Measurements from ENCODE around the gene CYS1. TPM values are rescaled to one million over a fixed set of nuclear protein-coding genes. Genes with fewer than 3 reads are reported as not detected.

The CYS1 gene
- total RNA-seq, 1 donor from 2014 or later: 3.7 TPM

DNA sequence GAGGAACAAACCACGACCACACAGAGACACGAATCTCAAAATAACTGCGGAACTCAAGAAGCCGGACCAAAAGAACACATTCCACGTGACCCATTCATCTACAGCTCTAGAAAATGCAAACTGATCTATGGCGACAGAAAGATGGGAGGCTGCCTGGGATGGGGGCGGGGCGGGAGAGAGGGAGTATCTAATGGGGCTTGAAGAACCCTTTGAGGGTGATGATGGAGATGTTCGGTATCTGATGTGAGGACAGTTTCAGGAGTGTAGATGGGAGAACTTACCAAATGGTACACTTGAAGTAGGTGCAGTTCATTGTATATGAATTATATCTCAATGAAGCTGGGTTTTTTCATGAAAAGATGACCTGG lies 71.4 kb downstream of the CYS1 start:
- H3K4me3 ChIP-seq (ENCODE audit: insufficient read depth, low read depth, low read length): no peak overlapping the region
- no peaks in the 10 kb centered on the region for H3K27me3 ChIP-seq (ENCODE audit: insufficient read depth, low read length)
- peaks cover 2% of the 10 kb centered on the region for H3K4me1 ChIP-seq (ENCODE audit: insufficient read depth, low read length)
- Mint-ChIP-seq H3K4me1 (ENCODE audit: low read depth, unreplicated experiment) (peaks cover 15% of the 10 kb centered on the region), H3K36me3 (ENCODE audit: low read depth, unreplicated experiment) (no peaks in the 10 kb centered on the region), H3K27ac (ENCODE audit: unreplicated experiment) (peak overlapping the region; percentile 75), H3K4me3 (ENCODE audit: unreplicated experiment) (no peak overlapping the region), H3K27me3 (ENCODE audit: low read depth, unreplicated experiment) (no peaks in the 10 kb centered on the region), H3K9me3 (ENCODE audit: unreplicated experiment) (no peaks in the 10 kb centered on the region)
- no peak overlapping the region for H2AFZ ChIP-seq (ENCODE audit: low read depth, low read length)
- no peaks in the 10 kb centered on the region for H3K9me3 ChIP-seq (ENCODE audit: insufficient read depth, low read depth, low read length)
- no peak overlapping the region for H3K27ac ChIP-seq (ENCODE audit: low read depth, low read length)
- H3K36me3 ChIP-seq (ENCODE audit: insufficient read depth, low read length): no peaks in the 10 kb centered on the region
- peak; percentile 30 for DNase-seq (ENCODE audit: low read depth)
- TF ChIP-seq EZH2 (IDR thresholded peaks at IDR 0.05; ENCODE audit: insufficient read depth, low read length): no peak
- TF ChIP-seq, protein P1, sequence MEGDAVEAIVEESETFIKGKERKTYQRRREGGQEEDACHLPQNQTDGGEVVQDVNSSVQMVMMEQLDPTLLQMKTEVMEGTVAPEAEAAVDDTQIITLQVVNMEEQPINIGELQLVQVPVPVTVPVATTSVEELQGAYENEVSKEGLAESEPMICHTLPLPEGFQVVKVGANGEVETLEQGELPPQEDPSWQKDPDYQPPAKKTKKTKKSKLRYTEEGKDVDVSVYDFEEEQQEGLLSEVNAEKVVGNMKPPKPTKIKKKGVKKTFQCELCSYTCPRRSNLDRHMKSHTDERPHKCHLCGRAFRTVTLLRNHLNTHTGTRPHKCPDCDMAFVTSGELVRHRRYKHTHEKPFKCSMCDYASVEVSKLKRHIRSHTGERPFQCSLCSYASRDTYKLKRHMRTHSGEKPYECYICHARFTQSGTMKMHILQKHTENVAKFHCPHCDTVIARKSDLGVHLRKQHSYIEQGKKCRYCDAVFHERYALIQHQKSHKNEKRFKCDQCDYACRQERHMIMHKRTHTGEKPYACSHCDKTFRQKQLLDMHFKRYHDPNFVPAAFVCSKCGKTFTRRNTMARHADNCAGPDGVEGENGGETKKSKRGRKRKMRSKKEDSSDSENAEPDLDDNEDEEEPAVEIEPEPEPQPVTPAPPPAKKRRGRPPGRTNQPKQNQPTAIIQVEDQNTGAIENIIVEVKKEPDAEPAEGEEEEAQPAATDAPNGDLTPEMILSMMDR (IDR thresholded peaks at IDR 0.05; ENCODE audit: insufficient read depth, low read depth, low read length): no peak
- H4K20me1 ChIP-seq (ENCODE audit: insufficient read depth, low read length): no peaks in the 10 kb centered on the region
- H3K9ac ChIP-seq (ENCODE audit: low read length): no peak overlapping the region
- H3K79me2 ChIP-seq (ENCODE audit: insufficient read depth, low read length): no peaks in the 10 kb centered on the region
- H3K4me2 ChIP-seq (ENCODE audit: low read length): no peak overlapping the region
- no peak for FAIRE-seq

DNA sequence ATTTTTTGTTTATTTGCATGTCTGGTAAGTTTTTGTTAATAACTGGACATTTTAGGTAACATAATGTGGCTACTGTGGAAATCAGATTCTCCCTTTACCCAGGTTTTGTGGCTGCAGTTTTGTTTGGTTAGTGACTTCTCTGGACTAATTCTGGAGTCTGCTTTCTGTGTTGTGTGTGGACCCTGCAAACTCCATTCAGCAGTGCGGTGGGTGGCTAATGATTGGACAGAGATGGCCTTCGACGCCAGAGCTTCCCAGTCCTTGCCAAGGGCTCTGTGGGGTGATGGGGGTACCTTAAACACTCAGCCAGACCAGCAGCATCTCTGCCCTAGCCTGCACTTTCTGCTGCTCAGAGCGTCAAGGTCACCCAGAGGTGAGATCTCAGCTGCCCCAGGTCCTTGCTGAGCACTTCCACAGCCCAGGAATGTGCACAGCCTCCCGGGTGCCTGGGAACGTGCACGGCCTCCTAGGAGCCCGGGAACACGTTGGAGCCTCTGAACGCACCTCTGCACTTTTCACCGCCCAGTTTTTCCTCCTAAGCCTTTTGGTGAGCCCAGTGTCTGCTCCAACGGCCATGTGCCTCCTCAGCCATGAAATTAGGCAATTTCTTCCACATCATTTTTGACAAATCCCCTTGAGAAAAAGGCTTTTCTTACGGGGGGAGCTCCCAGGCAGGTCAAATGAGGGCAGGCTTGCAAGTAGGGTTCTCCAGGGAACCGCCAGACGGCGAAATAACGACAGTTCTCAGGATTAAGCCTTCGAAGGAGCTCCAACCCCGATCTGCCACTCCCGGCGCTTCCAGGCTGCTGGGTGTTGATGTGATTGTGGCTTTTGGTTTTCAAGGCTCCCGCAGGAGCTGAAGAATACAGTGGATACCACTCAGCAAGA lies 72.0 kb downstream of the CYS1 start:
- TF ChIP-seq, protein P1 (IDR thresholded peaks at IDR 0.05; ENCODE audit: insufficient read depth, low read depth, low read length): no peak
- no peak for TF ChIP-seq EZH2 (IDR thresholded peaks at IDR 0.05; ENCODE audit: insufficient read depth, low read length)
- Mint-ChIP-seq H3K4me1 (ENCODE audit: low read depth, unreplicated experiment) (peaks cover 15% of the 10 kb centered on the region), H3K36me3 (ENCODE audit: low read depth, unreplicated experiment) (no peaks in the 10 kb centered on the region), H3K4me3 (ENCODE audit: unreplicated experiment) (no peak overlapping the region), H3K27ac (ENCODE audit: unreplicated experiment) (peak overlapping the region; percentile 75), H3K9me3 (ENCODE audit: unreplicated experiment) (no peaks in the 10 kb centered on the region), H3K27me3 (ENCODE audit: low read depth, unreplicated experiment) (no peaks in the 10 kb centered on the region)
- DNase-seq (ENCODE audit: low read depth): no peak
- H3K27ac ChIP-seq (ENCODE audit: low read depth, low read length): no peak overlapping the region
- H3K9me3 ChIP-seq (ENCODE audit: insufficient read depth, low read depth, low read length): no peaks in the 10 kb centered on the region
- H3K36me3 ChIP-seq (ENCODE audit: insufficient read depth, low read length): no peaks in the 10 kb centered on the region
- H3K27me3 ChIP-seq (ENCODE audit: insufficient read depth, low read length): no peaks in the 10 kb centered on the region
- H3K4me1 ChIP-seq (ENCODE audit: insufficient read depth, low read length): peaks cover 2% of the 10 kb centered on the region
- H2AFZ ChIP-seq (ENCODE audit: low read depth, low read length): no peak overlapping the region
- no peaks in the 10 kb centered on the region for H4K20me1 ChIP-seq (ENCODE audit: insufficient read depth, low read length)
- H3K4me2 ChIP-seq (ENCODE audit: low read length): no peak overlapping the region
- H3K79me2 ChIP-seq (ENCODE audit: insufficient read depth, low read length): no peaks in the 10 kb centered on the region
- no peak for FAIRE-seq
- H3K4me3 ChIP-seq (ENCODE audit: insufficient read depth, low read depth, low read length): no peak overlapping the region
- no peak overlapping the region for H3K9ac ChIP-seq (ENCODE audit: low read length)

DNA sequence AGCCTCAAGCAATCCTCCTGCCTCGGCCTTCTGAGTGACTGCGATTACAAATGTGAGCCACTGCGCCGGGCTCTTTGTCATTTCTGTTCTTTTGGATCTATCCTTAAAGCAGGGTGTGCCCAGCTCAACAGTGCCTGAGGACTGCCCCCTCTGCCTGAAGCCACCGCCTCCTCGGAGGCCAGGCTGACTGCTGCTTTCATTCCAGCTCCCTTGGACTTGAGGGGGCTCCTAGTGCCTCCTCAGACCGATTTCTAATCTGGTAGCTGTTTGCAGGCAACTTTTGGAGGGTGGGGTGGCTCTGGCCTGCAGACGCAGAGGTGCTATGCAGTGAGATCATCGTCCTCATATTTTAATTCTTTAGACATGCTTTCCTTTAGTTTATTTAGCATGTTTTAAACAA lies 72.8 kb downstream of the CYS1 start:
- no peak overlapping the region for H3K9ac ChIP-seq (ENCODE audit: low read length)
- H3K4me1 Mint-ChIP-seq (ENCODE audit: low read depth, unreplicated experiment): peaks cover 15% of the 10 kb centered on the region
- H3K4me3 ChIP-seq (ENCODE audit: insufficient read depth, low read depth, low read length): no peak overlapping the region
- no peaks in the 10 kb centered on the region for H3K79me2 ChIP-seq (ENCODE audit: insufficient read depth, low read length)
- no peak overlapping the region for H3K27ac ChIP-seq (ENCODE audit: low read depth, low read length)
- FAIRE-seq (no peak), DNase-seq (ENCODE audit: low read depth) (no peak)
- no peak overlapping the region for H2AFZ ChIP-seq (ENCODE audit: low read depth, low read length)
- peak overlapping the region; percentile 64 for H3K27ac Mint-ChIP-seq (ENCODE audit: unreplicated experiment)
- H4K20me1 ChIP-seq (ENCODE audit: insufficient read depth, low read length): no peaks in the 10 kb centered on the region
- H3K27me3 ChIP-seq (ENCODE audit: insufficient read depth, low read length): no peaks in the 10 kb centered on the region
- H3K9me3 ChIP-seq (ENCODE audit: insufficient read depth, low read depth, low read length): no peaks in the 10 kb centered on the region
- H3K36me3 Mint-ChIP-seq (ENCODE audit: low read depth, unreplicated experiment): peaks cover 2% of the 10 kb centered on the region
- H3K4me1 ChIP-seq (ENCODE audit: insufficient read depth, low read length): peaks cover 2% of the 10 kb centered on the region
- TF ChIP-seq, protein P1 (IDR thresholded peaks at IDR 0.05; ENCODE audit: insufficient read depth, low read depth, low read length): no peak
- no peaks in the 10 kb centered on the region for H3K27me3 Mint-ChIP-seq (ENCODE audit: low read depth, unreplicated experiment)
- H3K9me3 Mint-ChIP-seq (ENCODE audit: unreplicated experiment): no peaks in the 10 kb centered on the region
- no peak overlapping the region for H3K4me2 ChIP-seq (ENCODE audit: low read length)
- peak overlapping the region; percentile 6 for H3K4me3 Mint-ChIP-seq (ENCODE audit: unreplicated experiment)
- H3K36me3 ChIP-seq (ENCODE audit: insufficient read depth, low read length): no peaks in the 10 kb centered on the region

Measured in astrocyte (in vitro differentiated cells and primary cell).